ENCODE measurements around the gene SUGP2.
"Not testable (repeated sequence)": the region's sequence is repeated elsewhere in the genome, so short reads cannot be mapped to it uniquely, and the experiment has no call there.

Gene SUGP2

GRCh38 chr19:19031891-19032290, 1.4 kb downstream of the SUGP2 start:
- DNase-seq: no peak

- DNase-seq: no peak
These were observed 4.8 kb downstream of the SUGP2 start for GRCh38 chr19:19028526-19028925.

GRCh38 chr19:19027228-19027627, 6.1 kb downstream of the SUGP2 start:
- no peak for DNase-seq

GRCh38 chr19:19026299-19026971, 6.9 kb downstream of the SUGP2 start:
- DNase-seq: no peak

- DNase-seq: no peak
These were observed 7.5 kb downstream of the SUGP2 start for GRCh38 chr19:19025861-19026260.

- not testable (repeated sequence) for DNase-seq
These were observed 9.9 kb downstream of the SUGP2 start for GRCh38 chr19:19023376-19023775.

GRCh38 chr19:19022380-19022961, 10.8 kb downstream of the SUGP2 start:
- no peak for DNase-seq

- no peak for DNase-seq
These were observed 12.2 kb downstream of the SUGP2 start for GRCh38 chr19:19021115-19021514.

GRCh38 chr19:19010551-19010950, 22.8 kb downstream of the SUGP2 start:
- no peak for DNase-seq

GRCh38 chr19:19009951-19010350, 23.4 kb downstream of the SUGP2 start:
- no peak for DNase-seq

- DNase-seq: no peak
These were observed 27.1 kb downstream of the SUGP2 start for GRCh38 chr19:19006213-19006612.

- no peak for DNase-seq
These were observed 29.2 kb downstream of the SUGP2 start for GRCh38 chr19:19004144-19004543.

- DNase-seq: no peak
These were observed 33.3 kb downstream of the SUGP2 start for GRCh38 chr19:18999896-19000620.

GRCh38 chr19:18999016-18999758, 34.1 kb downstream of the SUGP2 start:
- DNase-seq: no peak

- no peak for DNase-seq
These were observed 35.0 kb downstream of the SUGP2 start for GRCh38 chr19:18998276-18998675.

GRCh38 chr19:18996796-18997394, 36.4 kb downstream of the SUGP2 start:
- DNase-seq: no peak

GRCh38 chr19:18996351-18996750, 37.0 kb downstream of the SUGP2 start:
- no peak for DNase-seq

GRCh38 chr19:18995804-18996241, 37.5 kb downstream of the SUGP2 start:
- no peak for DNase-seq

- DNase-seq: no peak
These were observed 40.2 kb downstream of the SUGP2 start for GRCh38 chr19:18993115-18993514.

GRCh38 chr19:18992696-18993095, 40.6 kb downstream of the SUGP2 start:
- DNase-seq: no peak

- DNase-seq: no peak
These were observed 41.8 kb downstream of the SUGP2 start for GRCh38 chr19:18991468-18991867.

- no peak for DNase-seq
These were observed 42.3 kb downstream of the SUGP2 start for GRCh38 chr19:18991006-18991405.

GRCh38 chr19:18990128-18990708, 43.1 kb downstream of the SUGP2 start:
- no peak for DNase-seq

Measured in stimulated activated CD4-positive, alpha-beta T cell treated with anti-CD3 and anti-CD28 coated beads, Interleukin-4, amount 100 ng/mL, for 4 hours (primary cell).